HG03460 (cell line): ENCODE results near the gene TWIST1.

ENCODE experiments used
- ATAC-seq: cut with Tn5 transposase; IDR thresholded peaks from one replicate; pipeline ENCODE4 v1.9.1; 2021; ENCODE audit not compliant: unreplicated experiment

TWIST1 gene

GRCh38 chr7:19113855-19114550, 3.4 kb downstream of the TWIST1 start:
- no peak for ATAC-seq

DNA sequence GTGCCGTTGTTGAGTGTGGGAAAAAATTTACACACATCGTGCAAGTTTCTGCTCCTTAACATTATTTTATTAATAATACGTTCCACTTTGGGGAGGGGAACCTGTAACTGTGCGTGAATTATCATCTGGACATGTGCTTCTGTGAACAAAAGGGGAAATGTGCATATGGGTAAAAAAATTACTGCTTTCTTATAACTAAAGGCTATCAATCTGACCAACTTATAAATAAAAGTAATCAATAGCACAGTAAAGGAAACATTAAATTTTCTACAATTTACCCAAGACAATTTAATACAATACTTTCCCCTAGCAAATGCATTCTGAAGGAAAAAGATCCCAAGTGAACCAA, 4.5 kb downstream of the TWIST1 start:
- ATAC-seq = no peak

GRCh38 chr7:19112274-19113001, 5.0 kb downstream of the TWIST1 start:
- no peak for ATAC-seq

DNA sequence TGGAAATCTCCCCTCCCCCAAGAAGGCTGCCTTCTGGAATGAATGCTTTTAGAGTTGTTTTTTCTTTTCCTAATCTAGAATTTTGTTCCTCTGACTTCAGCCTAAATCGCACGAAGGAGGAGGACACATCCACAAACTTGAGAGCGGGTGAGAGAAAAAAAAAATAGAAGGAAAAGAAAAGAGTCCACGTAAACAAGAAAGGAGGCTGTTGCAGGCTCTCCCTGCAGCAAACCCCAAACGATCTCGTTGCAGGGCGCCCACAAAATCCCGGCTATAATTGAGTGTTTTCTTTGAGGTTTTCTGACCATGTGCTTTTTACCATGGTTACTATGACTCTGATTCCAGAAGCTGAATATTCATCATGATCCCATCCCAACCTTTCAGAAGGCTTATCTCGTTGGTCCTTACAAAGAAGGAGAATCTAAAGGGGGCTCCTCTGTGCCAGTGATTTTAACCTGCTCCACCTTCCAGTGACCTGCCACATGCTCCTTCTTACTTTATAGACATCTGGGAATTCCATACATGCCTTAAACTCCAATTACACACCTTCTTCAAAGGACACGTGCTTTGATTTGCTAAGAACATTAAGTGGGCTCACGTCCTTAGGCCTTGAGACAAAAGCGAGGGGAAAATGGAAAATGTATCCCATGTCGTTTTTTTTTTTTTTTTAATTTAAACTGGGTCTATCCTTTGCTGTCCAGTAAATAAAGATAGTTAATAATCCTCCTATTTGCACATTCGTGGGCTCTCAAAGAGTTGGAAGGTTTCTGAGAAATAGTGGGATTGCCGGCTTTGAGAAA, 5.8 kb downstream of the TWIST1 start:
- no peak for ATAC-seq

DNA sequence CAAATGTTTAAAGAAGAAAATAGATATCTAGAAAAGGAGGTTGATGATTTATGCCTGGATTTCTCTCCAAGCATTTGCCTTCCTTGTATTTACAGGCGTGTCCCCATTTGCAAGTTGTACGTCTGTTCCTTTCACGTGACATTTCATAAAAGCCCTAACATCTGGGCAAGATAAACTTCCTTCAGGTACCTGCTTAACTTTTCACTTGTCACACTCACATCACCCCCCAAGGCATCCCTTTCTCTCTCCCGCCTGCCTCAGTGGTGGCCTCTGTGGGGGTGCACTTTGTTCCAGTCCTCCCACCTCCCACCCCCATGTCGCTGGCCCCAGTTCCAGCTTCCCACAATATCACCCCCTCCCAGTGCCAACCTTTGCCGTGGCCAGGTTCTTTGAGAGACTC, 6.7 kb downstream of the TWIST1 start:
- no peak for ATAC-seq

DNA sequence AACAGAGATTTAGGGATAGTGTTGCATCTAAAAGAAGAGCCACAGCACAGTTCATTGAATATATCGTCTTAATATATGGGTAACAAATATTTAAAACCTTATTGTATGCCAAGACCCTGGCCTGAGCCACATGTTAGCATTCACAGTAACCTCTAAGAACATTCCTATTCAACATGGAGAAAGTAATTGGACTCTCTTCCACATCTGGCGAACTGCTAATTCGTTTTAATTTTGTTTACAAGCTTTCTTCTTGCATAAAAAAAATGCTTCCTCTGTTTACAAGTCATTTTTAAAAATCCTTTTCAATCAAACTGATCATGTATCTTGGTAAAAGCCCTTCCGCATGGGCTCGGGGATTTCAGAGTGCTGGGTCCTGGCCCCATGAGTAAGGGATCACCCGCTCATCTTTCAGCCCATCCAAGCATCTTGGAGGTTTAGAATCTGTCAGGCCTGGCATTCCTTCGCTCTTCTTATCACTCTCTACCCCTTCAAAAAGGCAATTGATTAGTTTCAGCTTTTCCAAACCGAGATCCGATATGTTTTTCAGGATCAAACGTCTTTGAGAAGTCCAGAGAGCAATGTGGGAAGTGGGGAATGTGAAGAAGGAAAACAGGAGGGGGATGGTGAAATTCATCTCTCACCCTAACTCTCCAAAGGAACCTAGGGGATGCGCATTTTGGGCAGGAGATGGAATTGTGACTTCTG, 7.3 kb downstream of the TWIST1 start:
- no peak for ATAC-seq

DNA sequence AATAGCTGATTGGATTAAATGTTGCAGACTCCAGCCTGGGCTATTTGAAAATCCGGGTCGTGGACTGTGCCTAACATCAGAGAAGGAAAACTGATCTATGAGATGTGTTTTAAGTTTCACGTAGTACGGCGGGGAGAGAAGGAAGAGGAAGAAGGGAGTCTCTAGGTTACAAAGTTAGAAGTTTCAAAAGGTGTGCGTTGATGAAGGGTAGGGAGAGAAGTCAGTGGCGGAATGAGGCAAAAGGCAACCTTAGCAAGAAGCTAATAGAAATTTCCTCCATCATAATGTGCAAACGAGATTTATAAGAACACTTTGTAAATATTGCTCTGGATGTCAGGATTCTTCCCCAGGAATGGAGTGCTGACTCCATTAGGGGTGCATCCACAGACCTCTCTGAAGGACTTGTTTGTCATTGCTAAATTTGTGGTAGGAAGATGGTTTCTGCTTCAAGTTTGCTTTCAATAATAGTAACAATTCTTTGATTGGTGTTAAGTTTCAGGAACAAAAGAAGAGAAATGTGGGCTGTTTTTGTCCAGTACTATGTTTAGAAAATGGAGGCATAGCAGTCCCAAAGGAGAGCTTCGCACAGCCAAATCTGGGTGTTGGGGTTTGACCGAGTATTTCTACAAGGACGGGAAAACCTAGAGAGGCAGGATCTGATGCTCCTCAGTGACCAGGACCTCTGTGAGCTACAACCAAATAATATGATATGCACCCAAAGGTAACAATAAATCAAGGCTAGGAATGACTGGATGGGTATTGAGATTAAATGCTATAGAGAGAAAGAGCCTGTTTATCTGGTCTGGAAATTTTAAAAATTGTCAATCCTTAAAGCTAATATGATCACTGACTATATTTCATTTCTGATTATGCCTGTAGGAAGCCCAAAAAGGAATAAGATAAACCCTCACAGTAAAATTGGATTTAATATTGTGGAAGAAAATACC, 8.2 kb downstream of the TWIST1 start:
- no peak for ATAC-seq

- no peak for ATAC-seq
Measured at GRCh38 chr7:19107356-19108146, 9.9 kb downstream of the TWIST1 start.

- ATAC-seq = no peak
Measured at GRCh38 chr7:19107081-19107355, 10.4 kb downstream of the TWIST1 start.

DNA sequence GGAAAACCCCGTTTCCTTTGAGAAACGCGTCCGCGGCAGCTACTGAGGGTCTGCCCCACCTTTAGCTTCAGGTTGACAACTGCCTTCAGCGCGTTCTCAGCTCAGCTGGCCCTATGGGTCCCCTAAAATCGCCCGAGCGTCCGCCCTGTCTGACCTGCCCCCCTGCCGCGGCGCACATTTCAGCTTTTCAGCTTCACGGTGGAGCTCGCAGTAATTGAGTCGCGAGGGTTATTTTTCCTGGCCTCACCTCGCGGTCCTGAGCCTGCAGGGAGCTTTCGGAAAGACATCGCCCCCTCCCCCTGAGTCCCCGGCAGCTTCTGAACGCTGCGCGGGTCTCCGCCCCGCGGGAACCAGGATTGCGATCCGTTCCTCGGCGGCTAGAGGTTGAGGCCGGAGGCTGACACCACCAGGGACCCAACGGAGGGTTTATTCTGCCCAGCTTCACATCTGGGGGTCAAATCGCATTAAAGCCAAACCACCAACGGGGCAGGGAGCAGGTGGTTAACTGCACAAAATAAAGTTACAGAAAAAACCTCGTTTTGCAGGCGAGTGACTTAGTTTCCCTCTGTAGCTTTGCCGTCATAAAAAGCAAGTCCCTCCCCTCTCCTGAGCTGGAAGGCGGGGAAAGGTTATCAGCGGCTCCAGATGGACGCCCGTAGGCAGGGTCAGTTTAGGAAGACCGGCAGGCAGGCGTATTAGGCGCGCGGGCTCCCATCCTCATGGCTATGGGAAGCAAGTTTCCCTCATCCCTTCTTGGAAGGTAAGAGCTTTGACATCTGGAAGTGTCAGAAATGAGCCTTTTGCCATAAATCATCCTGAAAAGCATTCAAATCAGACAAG, 11.0 kb downstream of the TWIST1 start:
- ATAC-seq = no peak

DNA sequence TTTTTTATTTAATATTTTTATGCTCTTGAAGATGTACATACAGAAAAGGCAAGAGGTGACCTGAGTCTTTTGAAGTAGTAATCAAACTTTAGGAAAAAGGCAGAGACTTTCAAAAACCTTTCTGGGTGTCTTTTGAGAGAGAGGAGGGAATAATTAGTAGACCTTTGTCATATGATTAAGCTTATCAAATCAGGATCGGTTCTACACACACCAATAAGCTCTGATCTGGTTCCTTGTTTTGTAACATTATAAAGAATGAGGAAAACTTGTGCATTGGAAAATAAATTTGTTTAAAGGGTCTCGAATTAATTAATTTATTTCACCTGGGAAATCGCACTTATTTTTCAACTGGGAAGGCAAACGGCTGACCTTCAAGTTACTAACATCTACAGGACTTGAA, 11.9 kb downstream of the TWIST1 start:
- no peak for ATAC-seq

DNA sequence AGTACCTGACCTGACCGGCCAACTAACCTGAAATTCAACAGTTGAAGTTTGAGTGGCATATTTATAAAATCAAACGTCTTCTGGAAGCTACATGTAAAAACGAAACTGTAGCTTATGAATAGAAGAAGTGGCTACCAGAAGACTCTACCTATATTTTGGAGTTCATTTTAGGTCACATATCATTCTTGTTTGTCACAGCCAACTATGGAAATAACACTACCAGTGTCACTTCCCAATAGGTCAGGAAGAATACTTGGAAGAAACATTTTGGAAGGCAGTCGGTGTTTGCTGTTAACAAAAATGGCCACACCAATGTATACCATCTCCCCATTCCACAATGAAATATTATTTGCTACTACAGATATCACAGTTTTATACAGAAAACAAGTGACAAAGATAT, 12.6 kb downstream of the TWIST1 start:
- ATAC-seq = no peak

GRCh38 chr7:19102884-19103283, 14.6 kb downstream of the TWIST1 start:
- no peak for ATAC-seq

DNA sequence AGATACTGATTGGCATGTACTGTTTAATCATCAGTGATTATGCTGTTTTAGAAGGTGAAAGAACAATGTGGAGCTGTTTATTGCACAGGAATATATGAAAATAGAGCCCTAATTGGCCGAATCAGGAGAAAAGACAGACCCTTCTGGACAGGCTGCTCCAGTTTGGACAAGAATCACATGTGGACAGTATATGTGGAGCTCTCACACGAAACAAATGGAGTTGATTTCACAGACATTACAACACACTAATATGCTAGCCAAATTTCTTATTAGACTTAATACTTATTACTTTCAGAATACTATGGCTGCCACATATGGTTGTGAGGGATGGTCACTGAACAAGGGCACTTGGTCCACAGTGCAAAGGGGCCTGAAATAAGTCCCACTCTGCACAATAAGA, 15.5 kb downstream of the TWIST1 start:
- ATAC-seq = no peak

DNA sequence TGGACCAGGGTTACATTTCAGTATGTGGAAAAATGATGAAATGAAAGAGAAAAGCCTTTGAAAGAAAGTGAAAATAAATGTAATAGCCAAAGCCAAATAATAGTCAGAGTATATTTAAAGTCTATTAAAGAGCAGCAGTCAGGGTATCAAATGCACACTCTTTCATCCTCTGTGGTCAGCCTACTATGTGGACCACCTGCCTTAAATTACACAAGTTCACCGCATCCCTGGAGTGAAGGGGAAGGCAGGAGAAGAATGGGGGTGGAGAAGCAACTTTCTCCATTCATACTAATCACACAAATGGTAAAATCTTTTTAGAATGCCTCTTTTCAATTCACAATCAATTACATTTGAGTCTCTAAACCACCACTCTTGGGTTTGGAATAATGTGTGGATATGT, 16.0 kb downstream of the TWIST1 start:
- ATAC-seq = no peak

DNA sequence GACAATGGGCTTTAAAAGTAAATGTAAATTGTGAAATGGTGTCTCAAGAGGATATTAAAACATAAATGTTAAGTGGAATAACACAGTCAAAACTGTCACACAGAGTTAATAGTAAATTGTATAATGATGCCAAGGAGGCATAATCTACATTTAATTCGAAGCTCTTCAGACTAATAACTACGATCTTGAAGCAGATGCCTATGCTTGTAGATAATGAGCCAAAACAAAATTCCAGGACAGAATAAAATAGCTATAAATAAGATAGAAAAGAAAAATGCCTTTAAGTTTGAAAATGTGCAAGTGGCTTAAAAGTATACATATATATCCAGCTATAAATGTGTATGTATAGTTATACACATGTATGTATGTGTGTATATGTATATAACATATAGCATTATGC, 17.5 kb downstream of the TWIST1 start:
- no peak for ATAC-seq

GRCh38 chr7:19099194-19099593, 18.2 kb downstream of the TWIST1 start:
- ATAC-seq = no peak

DNA sequence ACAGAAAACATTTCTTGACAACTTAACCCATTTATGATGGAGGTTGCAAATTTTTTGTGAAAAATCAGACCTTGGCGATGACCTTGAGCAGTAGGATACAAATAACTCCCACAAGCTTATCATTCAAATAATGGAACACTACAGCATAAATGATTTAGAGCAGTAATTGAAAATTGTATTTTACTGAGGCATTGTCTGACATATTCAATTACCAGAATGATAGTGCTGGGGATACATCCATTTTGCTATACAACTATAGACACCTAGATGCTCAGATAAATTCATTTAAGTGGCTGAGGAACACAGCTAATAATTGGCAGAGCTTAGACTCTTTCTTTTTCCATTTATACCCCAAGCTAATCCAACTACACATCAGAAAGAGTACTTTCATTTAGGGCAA, 18.9 kb downstream of the TWIST1 start:
- ATAC-seq = no peak
